Stomach smooth muscle (tissue), 2 donors: Measurements from ENCODE around the gene DEFB121.
"Not testable (repeated sequence)": the region's sequence is repeated elsewhere in the genome, so short reads cannot be mapped to it uniquely, and the experiment has no call there.

Source experiments
- H3K27ac ChIP-seq: one replicate; pipeline ENCODE4 v1.7.0; 2013; ENCODE audit warnings: mild to moderate bottlenecking, low read length, inconsistent platforms
- H3K27me3 ChIP-seq, 2 donors: one replicate each; pipeline ENCODE4 v1.7.0; 2013; ENCODE audit warnings: low read length in 2 of 2; ENCODE audit not compliant: insufficient read depth in 2 of 2, control insufficient read depth in 1 of 2
- H3K36me3 ChIP-seq, 2 donors: one replicate each; pipeline ENCODE4 v1.7.0; 2013; ENCODE audit warnings: low read length in 2 of 2; ENCODE audit not compliant: control insufficient read depth in 2 of 2, insufficient read depth in 2 of 2
- H3K4me1 ChIP-seq: one replicate; pipeline ENCODE4 v1.7.0; 2013; ENCODE audit warnings: low read length; ENCODE audit not compliant: control insufficient read depth, insufficient read depth
- H3K4me3 ChIP-seq, 2 donors: one replicate each; pipeline ENCODE4 v1.7.0; 2013; ENCODE audit warnings: low read length in 2 of 2
- H3K9ac ChIP-seq, 2 donors: one replicate each; pipeline ENCODE4 v1.7.0; 2013; ENCODE audit warnings: low read length in 2 of 2, mild to moderate bottlenecking in 1 of 2
- H3K9me3 ChIP-seq, 2 donors: one replicate each; pipeline ENCODE4 v1.7.0; 2013; ENCODE audit warnings: low read length in 2 of 2; ENCODE audit not compliant: control insufficient read depth in 2 of 2
- donor health status: healthy.
- donor health status: Pancreatic carcinoma.

Gene DEFB121

DNA sequence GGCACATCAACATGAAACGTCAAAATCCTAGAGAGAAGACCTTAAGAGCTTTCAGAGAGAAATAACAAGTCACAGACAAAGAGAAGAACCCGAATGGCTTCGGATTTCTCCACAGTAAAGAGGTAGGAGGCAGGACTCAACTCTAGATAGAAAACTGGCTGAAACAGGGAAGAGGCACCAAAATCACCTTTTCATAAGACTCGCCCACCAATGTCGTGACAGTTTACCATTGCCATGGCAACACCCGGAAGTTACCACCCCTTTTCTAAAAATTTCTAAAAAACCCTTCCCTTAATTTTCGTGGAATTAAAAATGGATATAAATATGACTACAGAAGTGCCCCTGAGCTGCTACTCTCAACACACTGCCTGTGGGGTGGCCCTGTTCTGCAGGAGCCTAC is 12.3 kb upstream of the DEFB121 start:
- no peaks in the 10 kb centered on the region for H3K4me1 ChIP-seq
- peaks cover 0 to 2% of the 10 kb centered on the region in 2 donors for H3K27me3 ChIP-seq
- no peaks in the 10 kb centered on the region for H3K9me3 ChIP-seq
- no peak overlapping the region for H3K4me3 ChIP-seq
- no peaks in the 10 kb centered on the region for H3K36me3 ChIP-seq
- H3K27ac ChIP-seq = no peak overlapping the region
- H3K9ac ChIP-seq = no peak overlapping the region

DNA sequence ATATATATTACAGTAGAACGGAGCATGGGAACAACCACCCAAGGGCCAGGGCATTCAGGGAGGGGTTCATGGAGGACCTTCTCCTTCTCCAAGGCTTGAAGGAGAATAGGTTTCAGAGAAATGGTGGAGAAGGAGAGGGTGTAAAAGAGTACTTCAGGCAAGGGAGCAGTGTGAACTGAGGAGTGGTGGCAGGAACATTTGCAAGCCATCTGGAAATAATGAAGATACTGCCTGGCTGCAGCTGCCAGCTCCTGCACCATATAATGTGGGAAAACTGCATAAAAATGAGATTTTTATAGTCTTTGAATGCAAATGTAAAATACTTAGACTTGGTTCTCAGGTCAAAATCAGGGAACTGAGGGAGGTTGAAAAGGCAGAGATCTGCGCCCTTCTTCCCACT is 9.6 kb upstream of the DEFB121 start:
- H3K9me3 ChIP-seq = no peaks in the 10 kb centered on the region
- no peaks in the 10 kb centered on the region for H3K36me3 ChIP-seq
- no peak overlapping the region for H3K27ac ChIP-seq
- no peak overlapping the region for H3K9ac ChIP-seq
- H3K27me3 ChIP-seq = peaks cover 0 to 2% of the 10 kb centered on the region in 2 donors
- H3K4me3 ChIP-seq = no peak overlapping the region
- no peaks in the 10 kb centered on the region for H3K4me1 ChIP-seq

DNA sequence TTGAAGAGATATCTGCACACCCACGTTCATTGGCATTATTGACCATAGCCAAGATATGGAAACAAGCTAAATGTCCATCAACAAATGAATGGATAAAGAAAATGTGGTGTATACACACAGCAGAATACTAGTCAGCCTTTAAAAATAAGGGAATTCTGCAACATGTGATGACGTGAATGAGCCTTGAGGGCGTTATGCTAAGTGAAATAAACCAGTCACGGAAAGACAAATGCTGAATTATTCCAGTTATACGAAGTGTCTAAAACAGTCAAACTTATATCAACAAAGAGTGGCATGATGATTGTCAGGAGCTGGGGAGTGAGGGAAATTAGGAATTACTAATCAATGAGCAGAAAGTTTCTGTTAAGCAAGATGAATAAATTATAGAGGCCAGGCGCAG is 8.4 kb upstream of the DEFB121 start:
- Histone ChIP-seq H3K9me3 (no peaks in the 10 kb centered on the region), H3K27ac (no peak overlapping the region), H3K9ac (no peak overlapping the region), H3K4me3 (no peak overlapping the region), H3K27me3 (peaks cover 0 to 2% of the 10 kb centered on the region in 2 donors), H3K36me3 (no peaks in the 10 kb centered on the region), H3K4me1 (no peaks in the 10 kb centered on the region)

DNA sequence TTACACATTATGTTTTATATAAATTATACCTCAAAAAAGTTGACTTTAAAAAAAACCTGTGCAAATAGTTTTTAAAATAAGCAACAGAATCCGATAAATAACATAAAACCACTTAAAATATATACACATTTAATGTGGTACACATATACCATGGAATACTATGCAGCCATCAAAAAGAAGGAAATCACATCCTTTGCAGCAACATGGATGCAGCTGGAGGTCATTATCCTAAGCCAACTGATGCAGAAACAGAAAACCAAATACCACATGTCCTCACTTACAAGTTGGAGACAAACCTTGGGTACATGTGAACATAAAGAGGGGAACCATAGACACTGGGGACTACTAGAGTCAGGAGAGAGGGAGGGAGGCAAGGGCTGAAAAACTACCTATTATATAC is 4.0 kb upstream of the DEFB121 start:
- Histone ChIP-seq H3K9ac (no peak overlapping the region), H3K27me3 (peaks cover 0 to 2% of the 10 kb centered on the region in 2 donors), H3K9me3 (no peaks in the 10 kb centered on the region), H3K27ac (no peak overlapping the region), H3K36me3 (no peaks in the 10 kb centered on the region), H3K4me3 (no peak overlapping the region), H3K4me1 (no peaks in the 10 kb centered on the region)

DNA sequence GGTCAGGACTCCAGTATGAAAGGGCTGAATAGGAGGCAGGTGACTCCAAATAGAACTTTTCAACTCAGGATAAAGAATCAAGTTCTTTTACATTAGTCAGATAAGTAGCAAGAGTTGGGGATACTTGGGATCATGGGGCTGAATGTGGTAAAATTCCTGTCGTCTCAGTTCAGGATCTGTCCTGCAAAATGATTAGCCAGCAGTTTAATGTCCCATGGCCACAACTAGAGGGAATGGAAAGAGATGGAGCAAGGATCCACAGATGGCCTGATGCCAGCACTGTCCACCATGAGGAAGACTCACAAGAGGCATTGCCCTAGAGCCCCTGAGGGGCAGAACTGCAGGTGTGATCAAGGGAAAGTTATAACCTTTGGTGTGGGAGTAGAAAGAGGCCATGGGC is 2.1 kb downstream of the DEFB121 start:
- no peaks in the 10 kb centered on the region for H3K4me1 ChIP-seq
- H3K36me3 ChIP-seq = no peaks in the 10 kb centered on the region
- H3K27ac ChIP-seq = no peak overlapping the region
- no peak overlapping the region for H3K4me3 ChIP-seq
- H3K9ac ChIP-seq = no peak overlapping the region
- peaks cover 0 to 3% of the 10 kb centered on the region in 2 donors for H3K9me3 ChIP-seq
- H3K27me3 ChIP-seq = no peaks in the 10 kb centered on the region

DNA sequence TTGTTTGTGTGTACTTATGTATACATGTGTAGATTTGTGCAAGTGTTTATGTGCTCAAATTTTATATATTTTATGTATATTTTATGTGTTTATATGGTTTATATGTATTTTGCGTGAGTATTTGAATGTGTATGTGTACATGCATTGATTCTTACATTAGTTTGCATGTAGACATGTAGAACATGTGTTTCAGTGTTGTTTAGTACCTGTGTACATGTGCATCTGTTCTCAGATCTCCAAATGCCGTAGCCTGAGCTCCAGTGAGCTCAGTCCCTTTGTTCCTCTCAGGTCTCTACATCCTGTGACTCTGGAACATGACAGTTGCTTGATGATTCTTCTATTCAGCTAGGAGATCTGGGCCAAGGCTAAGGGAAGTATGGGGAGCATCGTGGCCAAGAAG is 11.1 kb downstream of the DEFB121 start:
- Histone ChIP-seq H3K4me3 (no peak overlapping the region), H3K4me1 (no peaks in the 10 kb centered on the region), H3K9me3 (peaks cover 0 to 2% of the 10 kb centered on the region in 2 donors), H3K27ac (no peak overlapping the region), H3K36me3 (no peaks in the 10 kb centered on the region), H3K27me3 (no peaks in the 10 kb centered on the region), H3K9ac (no peak overlapping the region)

DNA sequence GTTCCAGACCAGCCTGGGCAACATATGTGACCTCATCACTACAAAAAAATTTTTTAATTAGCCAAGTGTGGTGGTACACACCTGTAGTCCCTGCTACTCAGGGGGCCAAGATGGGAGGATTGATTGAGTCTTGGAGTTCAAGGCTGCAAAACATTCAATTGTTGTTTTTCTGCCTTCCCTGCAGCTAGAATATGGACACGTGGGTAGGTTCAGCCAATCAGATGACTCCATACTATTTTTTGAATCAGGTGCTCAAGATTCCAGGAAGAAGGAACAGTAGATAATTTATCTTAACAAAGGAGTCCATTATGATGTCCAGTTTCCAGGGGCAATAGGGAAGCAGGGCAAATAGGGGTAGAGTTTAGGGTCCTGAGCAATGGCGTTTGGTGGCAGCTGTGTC is 13.2 kb downstream of the DEFB121 start:
- Histone ChIP-seq H3K4me1 (no peaks in the 10 kb centered on the region), H3K27ac (no peak overlapping the region), H3K9me3 (no peaks in the 10 kb centered on the region), H3K27me3 (peaks cover 0 to 3% of the 10 kb centered on the region in 2 donors), H3K36me3 (no peaks in the 10 kb centered on the region), H3K4me3 (no peak overlapping the region), H3K9ac (no peak overlapping the region)

DNA sequence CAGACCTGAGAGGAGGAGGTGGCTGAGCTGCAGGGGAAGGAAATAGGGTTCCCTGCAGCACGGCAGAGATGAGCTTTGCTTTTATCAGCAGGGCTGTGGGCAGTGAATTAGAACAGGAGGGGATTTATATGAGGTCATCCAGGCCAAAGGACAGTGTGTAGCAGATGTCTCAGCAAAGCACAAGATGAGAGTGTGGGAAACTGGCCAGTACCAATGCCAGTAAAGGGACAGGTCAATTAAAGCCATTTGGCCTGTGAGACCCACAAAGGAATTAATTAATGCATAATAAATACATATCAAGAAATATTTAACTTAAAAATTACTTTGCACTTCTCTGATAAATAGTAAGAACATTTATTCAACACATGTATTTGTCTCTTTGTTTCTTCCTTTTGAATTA is 15.5 kb downstream of the DEFB121 start, which contains the start of gene DEFB119:
TSS of gene DEFB119 (minus strand) at position 101 of the 400 bp plus-strand sequence. CDS start 107 bp downstream, outside the sequence.
- Histone ChIP-seq H3K4me3 (no peak within 1 kb of the TSS), H3K27ac (no peak within 1 kb of the TSS), H3K36me3 (no peaks in the 10 kb centered on the region), H3K27me3 (peaks cover 0 to 3% of the 10 kb centered on the region in 2 donors), H3K9ac (no peak within 1 kb of the TSS), H3K4me1 (no peaks in the 10 kb centered on the region), H3K9me3 (no peaks in the 10 kb centered on the region)

DNA sequence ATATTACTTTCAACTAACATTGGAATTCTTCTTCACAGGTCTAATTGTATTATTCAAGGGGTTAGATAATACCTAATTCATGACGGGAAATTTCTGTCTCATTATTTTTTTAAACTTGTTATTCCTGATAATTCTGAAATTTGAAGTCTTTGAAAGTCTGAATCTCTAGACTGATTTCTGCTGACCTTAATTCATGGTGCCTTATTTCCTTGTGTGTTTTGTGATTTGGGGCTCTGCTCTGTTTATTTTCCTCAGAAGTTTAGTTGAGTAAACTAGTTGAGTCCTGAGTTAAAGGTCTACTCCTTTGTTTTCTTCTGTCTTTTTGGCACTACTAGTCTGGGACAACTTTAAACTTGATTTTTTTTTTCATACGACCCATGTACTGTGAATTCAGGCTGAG is 31.7 kb downstream of the DEFB121 start:
- no peak overlapping the region for H3K4me3 ChIP-seq
- H3K27me3 ChIP-seq = no peaks in the 10 kb centered on the region
- H3K27ac ChIP-seq = no peak overlapping the region
- H3K9me3 ChIP-seq = no peaks in the 10 kb centered on the region
- no peaks in the 10 kb centered on the region for H3K36me3 ChIP-seq
- H3K4me1 ChIP-seq = no peaks in the 10 kb centered on the region
- H3K9ac ChIP-seq = no peak overlapping the region

DNA sequence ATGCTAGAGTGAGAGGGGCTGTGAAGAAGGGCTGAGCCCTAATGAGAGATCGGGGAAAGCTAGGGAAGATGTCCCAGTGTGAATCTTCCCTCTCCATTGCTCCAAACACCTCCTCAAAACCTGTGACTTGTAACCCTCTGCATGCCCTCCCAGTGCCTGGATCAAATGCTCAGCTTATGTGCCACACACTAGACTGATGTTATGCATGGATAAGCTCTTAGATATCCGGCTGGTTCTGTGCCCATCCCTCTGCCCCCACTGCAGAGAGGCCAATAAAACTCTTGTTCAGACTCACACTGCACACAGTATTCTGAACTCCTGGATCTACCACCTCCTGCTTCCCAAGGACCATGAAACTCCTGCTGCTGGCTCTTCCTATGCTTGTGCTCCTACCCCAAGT is 37.7 kb downstream of the DEFB121 start, which contains the start of gene DEFB118:
TSS of gene DEFB118 (plus strand) at position 301 of the 400 bp plus-strand sequence. CDS start at position 351, 50 bp downstream.
- Histone ChIP-seq H3K36me3 (no peaks in the 10 kb centered on the region), H3K4me1 (no peaks in the 10 kb centered on the region), H3K27ac (no peak within 1 kb of the TSS), H3K9ac (no peak within 1 kb of the TSS), H3K27me3 (no peaks in the 10 kb centered on the region), H3K9me3 (peaks cover 0 to 7% of the 10 kb centered on the region in 2 donors), H3K4me3 (no peak within 1 kb of the TSS)

DNA sequence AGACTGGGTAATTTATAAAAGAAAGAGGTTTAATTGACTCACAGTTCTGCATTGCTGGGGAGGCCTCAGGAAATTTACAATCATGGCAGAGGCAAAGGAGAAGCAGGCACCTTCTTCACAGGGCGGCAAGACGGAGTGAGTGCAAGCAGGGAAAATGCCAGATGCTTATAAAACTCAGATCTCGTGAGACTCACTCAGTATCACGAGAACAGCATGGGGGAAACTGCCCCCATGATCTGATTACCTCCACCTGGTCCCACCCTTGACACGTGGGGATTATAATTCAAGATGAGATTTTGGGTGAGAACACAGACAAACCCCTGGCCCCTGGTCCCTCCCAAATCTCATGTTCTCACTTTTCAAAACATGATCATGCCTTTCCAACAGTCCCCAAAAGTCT is 41.7 kb downstream of the DEFB121 start:
- H3K27ac ChIP-seq, H3K9me3 ChIP-seq, H3K9ac ChIP-seq, H3K36me3 ChIP-seq, H3K4me1 ChIP-seq, H3K4me3 ChIP-seq, H3K27me3 ChIP-seq: not testable (repeated sequence)
